ENCODE measurements around the gene FGFRL1.
A peak's percentile ranks its signal among the peaks of the same experiment; 100 is the strongest.

Gene FGFRL1

DNA sequence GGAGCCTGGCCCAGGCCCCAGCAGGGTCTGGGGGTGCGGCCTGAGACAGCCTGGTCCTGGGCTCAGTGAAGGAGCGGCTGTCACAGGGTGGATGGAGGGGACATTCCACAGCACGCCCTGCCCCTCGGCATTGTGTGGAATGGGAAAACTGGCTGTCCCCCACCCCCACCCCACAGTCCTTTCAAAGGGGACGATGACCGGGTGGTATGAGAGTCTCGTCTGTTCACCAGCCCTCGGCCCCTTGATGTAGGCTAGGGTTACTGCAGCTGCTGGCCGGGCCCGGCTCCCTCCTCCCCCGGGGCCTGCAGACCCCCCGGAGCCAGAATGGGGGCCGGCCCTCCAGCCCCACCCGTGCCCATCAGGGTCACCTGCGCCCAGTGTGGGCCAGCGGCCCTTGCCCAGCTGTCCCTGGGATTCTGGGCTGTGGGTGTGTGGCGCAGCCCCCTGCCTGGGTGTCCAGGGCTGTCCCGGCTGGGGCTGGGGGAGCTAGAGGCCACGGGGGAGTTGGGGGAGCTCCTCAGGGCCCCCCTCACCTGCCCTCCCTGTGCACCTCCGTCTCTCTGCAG lies 11.7 kb downstream of the FGFRL1 start:
- DNase-seq (ENCODE audit: low spot score): peak; percentile 56

DNA sequence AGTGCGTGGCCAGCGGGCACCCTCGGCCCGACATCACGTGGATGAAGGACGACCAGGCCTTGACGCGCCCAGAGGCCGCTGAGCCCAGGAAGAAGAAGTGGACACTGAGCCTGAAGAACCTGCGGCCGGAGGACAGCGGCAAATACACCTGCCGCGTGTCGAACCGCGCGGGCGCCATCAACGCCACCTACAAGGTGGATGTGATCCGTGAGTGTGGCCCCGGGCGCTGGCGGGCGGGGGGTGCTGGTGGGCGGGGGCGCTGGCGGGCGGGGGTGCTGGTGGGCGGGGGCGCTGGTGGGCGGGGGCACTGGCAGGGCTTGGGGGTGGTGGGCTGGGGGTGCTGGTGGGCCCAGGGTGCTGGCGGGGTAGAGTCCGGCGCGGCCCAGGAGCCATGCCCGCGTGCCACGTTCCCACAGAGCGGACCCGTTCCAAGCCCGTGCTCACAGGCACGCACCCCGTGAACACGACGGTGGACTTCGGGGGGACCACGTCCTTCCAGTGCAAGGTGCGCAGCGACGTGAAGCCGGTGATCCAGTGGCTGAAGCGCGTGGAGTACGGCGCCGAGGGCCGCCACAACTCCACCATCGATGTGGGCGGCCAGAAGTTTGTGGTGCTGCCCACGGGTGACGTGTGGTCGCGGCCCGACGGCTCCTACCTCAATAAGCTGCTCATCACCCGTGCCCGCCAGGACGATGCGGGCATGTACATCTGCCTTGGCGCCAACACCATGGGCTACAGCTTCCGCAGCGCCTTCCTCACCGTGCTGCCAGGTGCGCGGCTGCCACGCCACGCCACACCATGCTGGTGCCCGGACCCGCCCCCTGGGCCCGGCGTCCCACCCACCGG lies 12.7 kb downstream of the FGFRL1 start:
- no peak for DNase-seq (ENCODE audit: low spot score)

- no peak for DNase-seq (ENCODE audit: low spot score)
Measured at GRCh38 chr4:1024882-1025545, 13.6 kb downstream of the FGFRL1 start.

GRCh38 chr4:1026115-1026514 lies 14.7 kb downstream of the FGFRL1 start:
- peak; percentile 56 for DNase-seq (ENCODE audit: low spot score)

DNA sequence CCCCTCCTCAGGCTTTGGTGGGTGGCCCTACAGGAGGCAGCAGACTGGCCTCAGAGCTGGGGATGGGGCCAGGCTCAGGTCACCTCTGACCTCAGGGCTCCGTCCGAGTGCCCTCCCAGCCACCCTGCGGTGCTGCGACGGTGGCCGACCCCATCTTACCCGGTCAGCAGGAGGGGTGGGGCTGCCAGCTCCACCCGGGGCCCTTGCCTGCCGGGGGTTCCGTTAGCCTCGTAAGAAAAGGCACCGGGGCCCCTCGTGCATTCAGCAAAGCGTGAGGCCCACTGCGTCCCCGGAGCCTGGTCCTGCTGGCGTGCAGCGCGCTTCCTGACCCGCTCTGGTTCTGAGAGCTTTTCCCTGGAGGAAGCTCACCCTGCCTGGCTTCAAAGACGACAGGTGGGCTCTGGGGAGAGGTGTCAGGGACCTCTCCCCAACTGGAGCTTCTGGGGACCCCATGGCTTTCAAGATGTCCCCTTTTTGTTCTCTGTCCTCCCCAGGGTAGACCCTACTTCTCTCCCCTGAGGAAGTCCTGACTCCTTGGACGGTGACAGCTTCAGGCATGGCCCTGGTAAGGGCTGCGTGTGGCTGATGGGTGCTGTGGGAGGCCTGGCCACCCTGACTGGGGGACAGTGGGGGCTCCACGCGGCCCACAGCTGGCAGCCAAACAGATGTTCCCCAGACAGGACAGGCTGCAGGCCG lies 15.9 kb downstream of the FGFRL1 start:
- DNase-seq (ENCODE audit: low spot score): no peak

GRCh38 chr4:1027915-1028238 lies 16.5 kb downstream of the FGFRL1 start:
- DNase-seq (ENCODE audit: low spot score): no peak

DNA sequence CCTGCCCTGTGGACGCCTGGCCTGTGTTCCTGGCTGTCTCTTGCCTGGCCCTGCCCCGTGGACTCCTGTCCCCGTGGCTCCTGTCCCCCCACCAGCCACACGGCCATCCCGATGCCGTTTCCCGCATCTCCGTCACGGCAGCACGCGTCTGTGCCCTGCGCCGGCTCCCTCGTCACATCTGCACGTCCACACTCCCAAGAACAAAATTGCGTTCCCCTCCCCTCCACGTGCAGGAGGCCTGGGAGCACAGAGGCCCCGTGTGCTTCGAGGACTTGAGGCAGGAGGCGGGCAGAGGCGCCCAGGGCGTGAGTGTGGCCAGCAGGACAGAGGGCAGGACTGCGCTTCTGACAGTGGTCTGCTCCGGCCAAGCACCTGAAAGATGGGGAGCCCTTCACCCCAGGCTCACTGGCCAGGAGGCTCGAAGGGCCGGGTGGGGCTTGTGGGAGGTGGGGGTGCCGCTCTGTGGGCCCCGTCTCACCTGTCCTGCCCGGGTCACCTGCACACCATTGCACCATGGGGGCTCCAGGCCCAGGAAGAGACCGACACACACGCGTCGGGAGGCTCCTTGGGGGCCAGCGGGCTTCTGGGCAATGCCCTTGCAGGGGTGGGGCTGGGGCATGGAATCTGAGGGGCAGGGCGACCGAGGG lies 17.3 kb downstream of the FGFRL1 start:
- no peak for DNase-seq (ENCODE audit: low spot score)

DNA sequence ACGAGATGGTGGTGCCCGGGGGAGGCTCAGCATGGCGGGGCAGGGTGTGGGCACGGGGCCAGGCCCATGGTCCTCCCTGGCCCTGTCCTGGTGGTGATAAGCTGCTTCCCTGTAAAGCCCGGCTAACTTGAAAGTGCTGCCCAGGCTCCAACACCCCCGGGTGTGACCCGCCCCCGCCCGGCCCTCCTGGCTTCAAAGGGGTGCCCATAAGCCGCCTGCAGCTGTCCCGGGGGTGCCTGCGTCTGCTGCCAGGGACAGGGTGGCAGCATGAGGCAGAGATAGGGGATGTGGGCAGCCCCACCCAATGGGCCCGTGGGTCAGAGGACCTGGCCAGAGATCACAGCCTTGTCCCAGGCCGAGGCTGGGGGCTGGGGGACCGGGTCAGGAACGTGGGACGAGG lies 18.1 kb downstream of the FGFRL1 start:
- DNase-seq (ENCODE audit: low spot score): peak; percentile 89

- peak; percentile 83 for DNase-seq (ENCODE audit: low spot score)
Measured at GRCh38 chr4:1030031-1030430, 18.6 kb downstream of the FGFRL1 start.

GRCh38 chr4:1030559-1030958 lies 19.1 kb downstream of the FGFRL1 start:
- DNase-seq (ENCODE audit: low spot score): peak; percentile 77

GRCh38 chr4:1031346-1031745 lies 19.9 kb downstream of the FGFRL1 start:
- no peak for DNase-seq (ENCODE audit: low spot score)

GRCh38 chr4:1031956-1032795 lies 20.8 kb downstream of the FGFRL1 start:
- DNase-seq (ENCODE audit: low spot score): peak; percentile 80

DNA sequence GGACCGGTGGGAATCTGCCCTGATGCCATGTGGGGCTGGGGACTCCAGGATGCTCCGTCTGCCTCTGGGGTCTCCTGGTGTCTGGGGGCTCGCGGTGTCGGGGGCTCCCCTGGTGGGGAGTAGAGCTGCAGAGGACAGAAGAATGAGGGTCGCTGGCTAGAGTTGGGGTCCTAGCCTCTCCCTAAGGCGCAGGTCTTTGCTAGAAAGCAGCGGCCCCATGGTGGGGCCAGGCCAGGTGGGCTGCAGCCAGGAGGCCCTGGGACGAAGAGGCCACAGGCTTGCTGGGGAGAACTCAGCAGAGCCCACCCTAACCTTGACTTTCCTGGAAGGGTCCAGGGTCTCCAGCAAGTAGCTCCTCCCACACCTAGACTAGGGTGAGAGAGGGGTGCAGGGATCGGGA lies 21.4 kb downstream of the FGFRL1 start:
- DNase-seq (ENCODE audit: low spot score): no peak

GRCh38 chr4:1033840-1034551 lies 22.6 kb downstream of the FGFRL1 start:
- DNase-seq (ENCODE audit: low spot score): no peak

DNA sequence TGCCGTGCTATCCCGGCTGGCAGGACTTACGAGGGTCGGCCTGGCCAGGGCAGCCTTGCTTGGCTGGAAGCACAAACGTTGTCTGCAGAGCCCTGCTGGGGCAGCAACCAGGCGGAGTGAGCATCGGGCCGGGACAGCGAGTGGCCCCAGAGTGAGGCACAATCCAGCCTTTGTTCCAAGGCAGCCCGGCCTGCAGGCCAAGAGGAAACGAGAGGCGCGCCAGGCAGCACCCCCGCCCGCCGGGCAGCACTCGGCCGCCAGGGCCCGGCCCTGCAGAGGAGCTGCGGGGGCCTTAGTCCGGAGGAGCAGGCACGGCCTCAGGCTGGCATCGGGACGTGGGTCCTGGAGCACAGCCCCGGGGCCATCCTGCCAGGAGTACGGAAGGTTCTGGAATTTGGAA lies 24.1 kb downstream of the FGFRL1 start:
- DNase-seq (ENCODE audit: low spot score): peak; percentile 75

- DNase-seq (ENCODE audit: low spot score): no peak
Measured at GRCh38 chr4:1036095-1036494, 24.7 kb downstream of the FGFRL1 start.

DNA sequence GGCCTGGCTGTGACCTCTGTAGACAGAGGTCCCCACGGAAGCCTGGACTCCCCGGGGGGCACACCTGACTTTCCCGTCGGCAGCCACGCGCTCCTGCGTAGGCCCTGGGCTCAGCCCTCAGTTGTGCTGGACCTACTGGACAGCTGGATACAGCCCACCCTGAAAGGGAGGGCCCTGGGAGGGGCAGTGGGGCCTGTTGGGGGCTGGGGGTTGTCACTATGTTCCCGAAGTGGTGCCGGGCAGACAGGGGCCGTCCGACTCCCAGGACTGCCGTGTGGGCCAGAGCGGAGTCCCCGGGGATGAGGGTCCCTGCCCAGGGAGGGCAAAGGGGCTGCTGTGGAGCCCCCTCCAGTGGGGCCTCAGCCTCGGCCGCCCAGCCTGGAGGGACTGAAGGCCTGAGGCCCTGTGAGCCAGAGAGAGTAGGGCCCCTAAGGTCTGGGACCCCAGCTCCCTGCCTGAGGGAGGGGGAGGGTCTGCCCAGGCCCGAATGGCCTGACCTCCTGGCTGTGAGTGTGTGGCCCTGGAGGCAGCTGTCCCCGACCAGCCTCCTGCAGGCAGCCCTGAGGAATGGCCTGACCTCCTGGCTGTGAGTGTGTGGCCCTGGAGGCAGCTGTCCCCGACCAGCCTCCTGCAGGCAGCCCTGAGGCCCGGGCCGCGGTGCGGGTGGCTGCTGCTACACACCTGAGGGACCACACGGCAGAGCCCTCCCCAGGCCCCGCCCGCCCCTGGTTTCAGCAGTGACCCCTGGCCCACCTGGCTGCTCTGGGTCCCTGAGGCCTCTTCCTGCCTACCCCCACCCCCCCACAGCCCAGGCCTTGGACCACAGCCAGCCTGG lies 25.8 kb downstream of the FGFRL1 start:
- no peak for DNase-seq (ENCODE audit: low spot score)

GRCh38 chr4:1038948-1039492 lies 27.6 kb downstream of the FGFRL1 start:
- DNase-seq (ENCODE audit: low spot score): peak; percentile 53
